Stimulated activated CD8-positive, alpha-beta memory T cell treated with anti-CD3 and anti-CD28 coated beads, Interleukin-7, amount 100 ng/mL, for 24 hours (primary cell): Measurements from ENCODE around the gene BCL7C.
"Not testable (repeated sequence)": the region's sequence is repeated elsewhere in the genome, so short reads cannot be mapped to it uniquely, and the experiment has no call there.

Source experiments
- DNase-seq: peaks from one replicate; pipeline ENCODE4 v3.0.0-alpha.2; 2020; ENCODE audit warnings: low read depth

BCL7C gene

DNA sequence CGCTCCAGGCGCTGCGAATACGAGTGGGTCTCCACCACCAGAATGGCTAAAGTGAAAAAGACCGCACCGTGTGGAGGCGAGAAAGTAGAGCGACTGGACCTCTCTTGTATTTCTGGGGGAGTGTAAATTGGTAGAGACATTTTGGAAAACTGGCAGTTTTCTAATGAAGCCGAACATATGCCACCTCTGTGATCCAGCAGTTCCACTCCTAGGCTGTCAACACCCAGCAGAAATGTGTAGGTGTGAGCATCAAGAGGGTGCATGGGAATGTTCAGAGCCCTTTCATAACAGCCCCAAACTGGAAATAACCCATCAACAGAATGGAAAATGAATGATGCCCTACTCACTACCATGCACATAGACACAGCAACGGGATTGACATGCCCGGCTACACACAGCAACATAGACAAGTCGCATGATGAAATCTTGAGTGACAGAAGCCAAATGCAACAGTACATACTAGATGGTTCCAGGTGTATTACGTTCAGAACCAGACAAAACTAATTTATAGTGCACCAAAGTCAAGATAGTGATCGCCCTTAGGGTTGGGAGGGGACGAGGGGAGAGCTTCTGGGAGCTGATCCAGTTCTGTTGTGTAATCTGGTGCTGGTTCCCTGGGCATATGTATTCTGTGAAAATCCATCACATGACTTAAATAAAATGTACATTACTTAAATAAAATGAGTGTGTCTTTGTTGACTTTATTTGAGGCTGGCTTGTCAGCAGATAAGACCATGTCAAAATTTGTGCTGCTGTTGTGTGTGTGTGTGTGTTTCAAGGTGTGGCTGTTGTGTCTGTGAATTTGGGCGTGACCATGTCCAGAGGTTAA is 877 bp upstream of the BCL7C start:
- no peak for DNase-seq

DNA sequence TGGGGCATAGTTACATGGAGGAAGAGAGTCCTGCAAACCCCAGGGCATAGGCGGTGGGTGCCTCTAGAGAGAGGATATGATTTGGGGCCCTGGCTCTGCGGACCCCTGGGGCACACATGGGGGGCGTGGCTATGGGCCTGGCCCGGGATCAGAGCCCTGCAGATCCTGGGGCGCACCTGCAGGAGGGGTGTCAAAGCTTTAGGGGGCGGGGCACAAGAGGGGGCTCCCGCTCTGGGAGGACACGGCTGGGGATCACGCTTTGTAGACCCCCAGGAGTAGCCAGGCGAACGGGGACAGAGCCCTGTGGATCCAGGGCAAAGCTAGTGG is 497 bp downstream of the BCL7C start:
- DNase-seq: no peak

DNA sequence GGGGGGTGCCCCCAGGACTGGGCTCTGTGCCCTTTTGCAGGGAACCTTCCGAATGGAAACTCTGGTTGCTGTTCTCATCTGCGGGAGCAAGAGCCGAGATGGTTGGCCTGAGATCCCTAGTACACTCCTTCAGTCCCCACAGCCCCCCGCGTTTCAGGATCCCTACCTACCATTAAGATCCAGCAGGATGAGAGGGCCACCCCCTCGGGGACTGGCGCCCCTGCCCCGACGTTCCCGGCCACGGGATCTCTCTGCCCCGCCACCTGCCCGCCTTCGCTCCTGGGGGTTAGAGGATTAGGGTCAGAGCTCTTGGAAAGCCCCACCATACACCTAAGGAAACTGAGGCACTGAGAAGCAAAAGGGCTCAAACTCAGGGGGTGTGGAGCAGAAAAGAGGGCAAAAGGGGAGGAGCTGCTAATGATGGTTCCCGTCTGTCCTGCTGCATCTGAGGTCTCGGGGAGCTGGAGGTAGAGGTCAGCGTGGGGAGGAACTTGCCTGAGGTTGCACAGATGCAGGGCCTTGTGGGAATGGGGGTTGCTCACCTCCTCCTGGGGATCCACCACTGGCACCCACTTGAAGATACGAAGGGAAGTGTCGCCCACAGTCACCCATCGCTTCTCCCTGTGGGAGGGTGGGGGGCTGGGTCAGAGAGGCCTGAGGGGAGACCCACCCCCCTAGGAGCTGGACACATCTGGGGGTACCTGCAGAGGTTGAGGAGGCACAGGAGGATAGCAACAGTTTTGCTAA is 1.0 kb downstream of the BCL7C start:
- DNase-seq: no peak

DNA sequence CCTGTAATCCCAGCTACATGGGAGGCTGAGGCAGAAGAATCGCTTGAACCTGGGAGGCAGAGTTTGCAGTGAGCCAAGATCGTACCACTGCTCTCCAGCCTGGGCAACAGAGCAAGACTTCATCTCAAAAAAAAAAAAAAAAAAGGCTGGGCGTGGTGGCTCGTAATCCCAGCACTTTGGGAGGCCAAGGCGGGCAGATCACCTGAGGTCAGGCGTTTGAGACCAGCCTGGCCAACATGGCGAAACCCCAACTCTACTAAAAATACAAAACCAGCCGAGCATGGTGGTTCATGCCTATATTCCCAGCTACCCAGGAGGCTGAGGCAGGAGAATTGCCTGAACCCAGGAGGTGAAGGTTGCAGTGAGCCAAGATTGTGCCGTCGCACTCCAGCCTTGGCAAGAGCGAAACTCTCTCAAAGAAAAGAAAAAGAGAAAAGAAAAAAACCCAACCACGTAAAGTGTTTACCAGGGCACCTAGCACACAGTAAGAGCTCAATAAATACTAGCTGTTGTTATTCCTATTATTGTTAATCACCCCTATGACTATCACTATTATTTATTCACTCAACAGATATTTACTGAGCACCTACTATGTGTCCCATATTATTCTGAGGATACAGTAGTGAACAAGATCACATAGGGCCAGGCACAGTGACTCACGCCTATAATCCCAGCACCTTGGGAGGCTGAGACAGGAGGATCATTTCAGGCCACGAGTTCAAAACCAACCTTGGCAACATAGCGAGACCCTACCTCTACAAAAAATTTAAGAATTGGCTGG is 2.6 kb downstream of the BCL7C start:
- DNase-seq: not testable (repeated sequence)

DNA sequence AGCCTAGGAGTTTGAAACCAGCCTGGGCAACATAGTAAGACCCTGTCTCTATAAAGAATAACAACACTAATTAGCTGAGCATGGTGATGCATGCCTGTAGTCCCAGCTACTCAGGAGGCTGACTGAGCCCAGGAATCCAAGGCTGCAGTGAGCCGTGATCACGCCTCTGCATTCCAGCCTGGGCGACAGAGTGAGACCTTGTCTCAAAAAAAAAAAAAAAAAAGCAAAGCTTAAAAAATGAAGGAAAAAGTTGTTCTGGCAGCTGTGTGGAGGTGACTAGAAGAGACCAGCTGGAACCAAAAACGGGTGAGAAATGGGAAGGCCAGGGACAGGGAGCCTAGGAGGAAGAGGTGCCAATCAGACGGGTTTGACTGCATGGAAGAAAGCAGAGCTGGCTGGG is 4.2 kb downstream of the BCL7C start:
- no peak for DNase-seq

DNA sequence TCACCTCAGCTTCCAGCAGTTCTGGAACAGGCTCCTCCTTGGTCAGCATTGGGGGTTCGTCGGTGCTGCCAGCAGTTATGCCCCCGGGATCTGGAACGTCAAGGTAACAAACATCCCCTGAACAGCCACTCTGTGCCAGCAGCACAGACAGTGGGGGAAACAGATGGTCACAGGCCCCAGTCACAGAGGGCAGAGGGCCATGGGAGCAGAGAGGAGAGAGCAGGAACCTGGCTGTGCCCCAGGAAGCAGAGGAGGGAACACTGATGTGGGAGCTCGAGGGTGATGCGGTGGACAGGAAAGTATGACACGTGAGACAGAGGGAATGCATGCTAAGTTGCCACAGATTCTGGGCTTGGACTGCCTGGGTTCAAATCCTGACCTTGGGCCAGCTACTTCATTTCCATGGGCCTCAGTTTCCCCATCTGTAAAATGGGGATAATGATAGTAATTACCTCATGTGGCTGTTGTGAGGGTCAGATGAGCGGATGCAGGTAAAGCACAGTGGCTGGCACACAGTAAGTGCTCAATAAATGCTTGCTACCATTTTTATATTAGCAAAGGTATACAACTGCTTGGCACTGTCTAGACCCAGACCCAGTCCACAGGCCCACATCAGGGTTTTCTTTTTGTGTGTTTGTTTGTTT is 4.9 kb downstream of the BCL7C start:
- DNase-seq: no peak

DNA sequence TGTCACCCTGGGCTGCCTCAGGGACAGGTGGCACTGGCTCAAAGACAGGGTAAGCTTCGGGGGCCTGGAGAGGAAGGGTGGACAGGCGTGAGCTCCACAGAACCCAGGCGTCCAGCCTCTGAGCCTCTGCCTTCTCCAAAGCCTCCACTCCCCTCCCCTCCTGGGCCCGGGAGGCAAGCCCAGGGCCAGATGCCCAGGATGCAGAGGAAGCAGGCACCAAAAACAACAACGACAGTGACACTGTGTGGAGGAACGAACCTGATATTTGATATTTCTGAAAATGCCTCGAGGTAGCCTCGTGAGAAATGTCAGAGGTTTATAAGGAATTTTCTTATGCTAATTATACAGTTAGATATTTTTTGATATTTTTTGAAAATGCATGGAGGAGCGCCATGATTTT is 6.0 kb downstream of the BCL7C start:
- DNase-seq: no peak

DNA sequence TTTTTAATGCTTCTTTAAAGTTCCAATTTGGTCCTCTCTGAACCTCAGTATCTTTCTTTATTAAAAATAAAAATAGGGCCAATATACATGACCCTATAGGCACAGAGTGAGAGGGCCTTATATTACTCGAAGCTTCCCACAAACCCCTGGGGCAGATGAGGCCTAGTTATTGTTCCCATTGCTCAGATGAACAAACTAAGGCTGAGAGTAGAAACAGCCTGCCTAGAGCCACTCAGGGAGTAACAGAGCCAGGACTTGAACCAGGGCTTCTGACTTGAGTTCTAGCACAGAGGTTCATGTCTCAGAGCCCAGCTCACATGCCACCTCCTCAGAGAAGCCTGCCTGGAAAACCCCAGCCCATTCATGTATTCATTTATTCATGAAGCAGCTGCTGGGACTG is 7.7 kb downstream of the BCL7C start:
- DNase-seq: no peak

DNA sequence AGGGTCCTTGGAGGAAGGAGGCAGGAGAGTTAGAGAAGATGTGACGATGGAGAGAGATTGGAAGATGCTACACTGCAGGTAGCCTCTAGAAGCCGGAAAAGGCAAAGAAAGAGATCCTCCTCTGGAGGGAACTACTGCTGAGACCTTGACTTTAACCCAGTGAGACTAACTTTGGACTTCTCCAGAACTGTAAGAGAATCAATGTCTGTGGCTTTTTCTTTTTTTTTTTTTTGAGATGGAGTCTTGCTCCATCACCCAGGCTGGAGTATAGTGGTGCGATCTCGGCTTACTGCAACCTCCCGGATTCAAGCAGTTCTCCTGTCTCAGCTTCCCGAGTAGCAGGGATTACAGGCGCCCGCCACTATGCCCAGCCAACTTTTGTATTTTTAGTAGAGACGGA is 8.7 kb downstream of the BCL7C start:
- no peak for DNase-seq

DNA sequence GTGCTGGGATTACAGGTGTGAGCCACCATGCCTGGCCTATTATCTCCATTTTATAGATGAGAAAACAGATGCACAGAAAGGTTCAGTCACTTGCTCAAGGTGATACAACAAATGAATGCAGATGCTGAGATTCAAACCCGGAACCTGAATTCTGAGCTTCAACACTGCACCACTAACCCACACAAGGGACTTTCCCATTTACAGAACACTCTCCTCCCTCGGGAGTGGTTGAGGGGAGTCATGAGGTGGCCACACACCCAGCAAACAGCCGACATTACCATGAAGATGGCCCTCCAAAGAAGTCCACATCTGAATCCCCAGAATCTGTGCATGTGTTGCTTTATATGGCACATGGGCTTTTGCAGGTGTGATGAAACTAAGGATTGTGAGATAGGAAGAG is 9.1 kb downstream of the BCL7C start:
- DNase-seq: no peak

DNA sequence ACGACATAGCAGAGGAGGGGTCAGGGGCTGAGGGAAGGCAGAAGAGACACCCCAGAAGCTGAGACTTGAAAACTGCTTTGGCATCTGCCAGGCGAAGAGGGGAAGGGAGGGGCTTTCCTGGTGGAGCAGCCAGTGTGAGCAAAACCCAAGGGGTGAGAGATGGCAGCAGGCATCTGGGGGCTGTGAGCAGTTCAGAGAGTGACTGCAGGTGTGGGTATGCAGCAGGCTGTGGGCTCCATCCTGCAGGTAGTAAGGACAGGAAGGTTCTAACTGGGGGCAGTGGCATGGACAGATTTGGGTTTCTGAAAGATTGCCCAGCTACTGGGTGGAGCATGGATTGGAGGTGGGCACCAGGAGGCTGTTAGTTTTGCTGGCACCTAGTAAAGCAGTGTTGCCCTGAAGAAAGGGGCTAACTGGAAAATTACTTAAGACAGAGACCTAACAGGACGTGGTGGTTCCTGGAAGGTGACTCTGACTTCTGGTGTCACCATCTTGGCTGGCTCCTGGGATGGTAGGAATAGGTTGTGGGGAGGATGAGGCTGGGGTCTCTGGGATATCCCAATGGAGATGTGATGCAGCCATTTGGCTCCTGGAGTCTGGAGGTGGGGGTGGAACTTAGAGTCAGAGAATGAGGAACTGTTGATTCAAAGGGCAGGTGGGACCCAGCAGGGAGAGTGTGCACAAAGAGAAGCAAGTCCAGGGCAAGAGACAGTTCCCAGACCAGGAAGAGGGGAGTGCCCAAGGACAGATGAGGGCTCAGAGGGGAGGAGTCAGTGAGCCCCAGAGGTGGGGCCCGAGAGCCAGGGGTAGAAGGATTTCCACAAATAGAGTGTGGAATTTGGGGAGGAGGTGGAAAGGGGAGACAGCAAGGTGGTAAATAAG is 11.2 kb downstream of the BCL7C start:
- no peak for DNase-seq

DNA sequence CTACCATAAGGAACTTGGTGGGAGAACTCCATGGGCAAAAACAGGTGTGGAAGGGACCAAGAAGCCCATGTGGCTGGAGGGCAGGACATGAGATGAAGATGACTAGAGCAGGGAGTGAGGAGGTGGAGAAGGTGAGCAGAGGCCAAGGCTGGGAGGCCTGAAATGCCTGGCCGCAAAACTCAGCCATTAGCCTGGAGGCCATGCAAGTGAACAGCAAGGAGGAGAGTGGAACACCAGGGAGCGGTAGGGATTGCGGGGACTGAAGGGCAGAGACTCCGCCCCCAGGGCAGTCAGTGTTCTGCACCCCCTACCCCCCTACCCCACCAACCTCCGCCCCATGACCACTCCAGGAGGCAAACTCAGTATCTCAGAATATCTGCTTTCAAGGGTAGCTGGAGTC is 17.0 kb downstream of the BCL7C start:
- no peak for DNase-seq

DNA sequence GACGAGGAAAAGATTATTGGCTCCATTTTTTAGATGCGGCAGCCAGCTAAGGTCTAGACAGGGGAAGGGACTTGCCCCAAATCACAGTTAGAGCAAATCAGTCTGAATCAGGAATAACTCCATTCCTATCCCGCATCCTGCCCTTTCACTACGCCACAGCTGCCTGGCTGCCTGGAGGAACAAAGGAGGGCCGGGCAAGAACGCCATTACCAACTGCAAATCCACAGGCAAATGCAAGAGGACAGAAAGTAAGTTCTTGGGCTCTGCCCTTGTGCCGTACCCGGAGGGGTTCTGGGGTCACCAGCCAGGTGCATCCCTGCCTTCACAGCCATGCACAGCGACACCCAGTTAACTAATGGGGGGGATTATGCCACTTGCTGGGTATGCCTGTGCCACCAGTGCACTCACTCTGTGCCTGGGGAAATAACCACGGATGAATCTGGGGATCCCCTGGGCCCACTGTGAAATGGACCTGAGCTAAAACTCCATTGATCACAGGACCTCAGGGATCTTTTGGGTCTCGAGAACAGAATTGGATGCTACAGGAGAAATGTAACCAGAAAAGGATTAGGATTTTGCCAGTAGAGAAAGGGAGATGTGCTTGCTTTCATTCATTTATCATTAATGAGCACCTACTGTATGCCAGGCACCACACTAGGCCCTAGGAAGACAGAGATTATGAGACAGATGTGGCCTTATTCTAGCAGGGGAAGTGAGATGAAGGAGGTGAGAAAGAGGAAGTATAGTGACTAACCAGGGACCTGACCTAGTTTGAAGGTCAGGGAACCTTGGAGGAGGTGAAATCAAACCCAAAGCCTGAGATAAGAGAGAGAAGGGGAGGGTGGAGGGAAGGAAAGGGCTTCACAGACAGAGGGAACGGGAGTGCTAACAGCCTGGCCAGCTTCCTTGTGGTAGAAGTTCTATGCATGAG is 17.7 kb downstream of the BCL7C start:
- DNase-seq: no peak

DNA sequence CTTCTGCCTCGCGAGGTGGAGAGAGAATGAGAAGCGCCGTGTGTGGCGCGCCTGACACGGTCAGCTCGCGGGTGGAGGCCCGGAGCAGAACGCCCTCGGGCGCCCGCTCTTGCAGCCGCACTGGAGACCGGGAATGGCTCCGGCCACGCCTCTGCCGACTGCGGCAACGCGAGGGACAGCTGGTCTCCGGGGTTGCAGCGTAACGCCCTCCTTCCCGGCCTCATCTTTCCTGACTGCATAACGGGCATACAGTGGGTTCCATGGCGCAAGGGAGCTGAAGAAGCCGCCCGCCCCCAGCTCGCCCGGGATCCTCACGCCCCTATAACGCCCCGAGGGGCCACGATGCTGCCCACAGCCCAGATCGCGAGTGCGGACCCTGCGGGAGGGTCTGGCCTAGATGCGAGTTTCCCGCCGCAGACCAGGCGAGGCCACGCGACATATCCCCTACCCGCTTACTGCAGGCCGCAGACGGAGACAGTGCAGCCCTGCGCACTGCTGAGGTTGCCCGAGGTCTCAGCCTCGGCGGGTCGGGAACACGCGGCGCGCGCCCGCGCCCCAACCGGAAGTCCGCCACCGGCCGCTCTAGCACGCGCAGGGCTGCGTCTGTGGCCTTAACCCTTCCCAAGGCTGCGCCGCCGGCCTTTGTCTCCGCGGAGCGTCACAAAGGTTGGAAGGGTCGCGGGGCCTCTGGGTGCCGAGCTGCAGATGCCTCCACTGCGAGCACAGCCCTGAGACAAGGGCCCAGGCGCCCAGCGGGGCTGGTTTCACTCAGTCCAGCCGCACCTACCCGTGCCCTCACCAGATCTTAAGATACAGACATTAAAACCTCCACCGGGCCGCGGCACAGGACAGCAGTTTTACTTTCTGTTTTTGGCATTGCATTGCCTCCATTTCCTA is 18.8 kb downstream of the BCL7C start:
- peak; percentile 80 for DNase-seq

DNA sequence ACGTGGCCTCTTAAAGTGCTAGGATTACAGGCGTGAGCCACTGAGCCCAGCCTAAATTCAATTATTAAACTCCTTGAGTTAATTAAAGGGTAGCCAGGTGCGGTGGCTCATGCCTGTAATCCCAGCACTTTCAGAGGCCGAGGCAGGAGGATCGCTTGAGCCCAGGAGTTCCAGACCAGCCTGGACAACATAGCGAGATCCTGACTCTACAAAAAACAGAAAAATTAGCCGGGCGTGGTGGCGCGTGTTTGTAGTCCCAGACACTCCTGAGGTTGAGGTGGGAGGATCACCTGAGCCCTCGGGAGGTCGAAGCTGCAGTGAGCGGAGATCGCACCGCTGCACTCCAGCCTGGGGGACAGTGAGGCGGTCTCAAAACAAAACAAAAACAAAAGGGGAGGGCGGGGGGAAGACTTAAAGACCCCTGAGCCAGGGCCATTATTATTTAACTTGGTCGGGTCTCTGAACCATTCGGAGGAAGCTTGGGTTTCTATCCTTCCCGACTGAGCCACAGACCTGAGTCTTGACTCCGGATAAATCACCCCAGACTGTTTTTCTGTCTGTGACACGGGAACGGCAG is 19.5 kb downstream of the BCL7C start:
- DNase-seq: no peak

DNA sequence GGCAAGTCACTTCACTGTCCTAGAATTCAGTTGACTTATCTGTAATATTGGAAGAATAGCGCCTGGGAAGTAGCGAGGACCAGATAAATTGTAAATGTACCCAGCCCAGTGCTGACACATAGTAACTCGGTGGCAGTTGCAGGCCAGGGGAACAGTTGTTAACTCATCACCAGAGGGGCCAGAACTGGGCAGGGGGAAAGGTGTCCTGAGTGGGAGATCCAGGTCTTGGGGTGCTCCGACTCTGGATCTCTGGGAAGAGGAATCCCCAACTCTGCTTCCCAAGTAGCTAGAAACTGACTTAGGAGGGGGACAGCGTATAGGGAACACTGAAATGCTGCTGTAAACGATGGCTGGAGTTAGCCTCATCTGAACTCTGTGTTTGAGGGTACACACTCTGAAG is 23.0 kb downstream of the BCL7C start:
- no peak for DNase-seq

DNA sequence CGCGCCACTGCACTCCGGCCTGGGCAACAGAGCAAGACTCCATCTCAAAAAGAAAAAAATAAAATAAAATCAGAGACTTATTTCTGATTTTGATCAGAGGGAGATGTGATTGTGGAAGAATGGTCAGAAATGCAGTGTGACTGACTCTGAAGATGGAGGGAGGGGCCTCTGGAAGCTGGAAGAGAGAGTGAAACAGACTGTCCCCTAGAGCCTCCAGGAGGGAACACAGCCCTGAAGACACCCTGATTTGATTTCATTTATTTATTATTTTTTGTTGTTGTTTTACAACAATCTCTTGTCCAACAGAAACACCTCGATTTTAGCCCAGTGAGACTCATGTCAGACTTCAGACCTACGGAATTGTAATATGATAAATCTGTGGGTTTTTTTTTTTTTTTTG is 26.1 kb downstream of the BCL7C start:
- DNase-seq: no peak

DNA sequence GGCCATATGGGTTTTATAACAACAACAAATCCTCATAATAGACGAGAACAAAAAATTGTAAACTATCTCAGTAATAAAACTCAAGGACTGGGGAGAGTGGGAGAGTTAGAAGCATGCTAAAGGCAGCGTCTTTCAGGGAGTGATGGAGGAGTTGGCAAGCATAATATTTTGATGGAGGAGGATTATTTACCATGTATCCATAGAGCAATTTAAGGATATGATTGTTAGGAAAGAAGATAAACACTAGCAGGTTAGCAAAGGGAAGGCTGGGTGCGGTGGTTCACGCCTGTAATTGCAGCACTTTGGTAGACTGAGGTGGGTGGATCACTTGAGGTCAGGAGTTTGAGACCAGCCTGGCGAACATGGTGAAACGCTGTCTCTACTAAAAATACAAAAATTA is 27.8 kb downstream of the BCL7C start:
- no peak for DNase-seq

DNA sequence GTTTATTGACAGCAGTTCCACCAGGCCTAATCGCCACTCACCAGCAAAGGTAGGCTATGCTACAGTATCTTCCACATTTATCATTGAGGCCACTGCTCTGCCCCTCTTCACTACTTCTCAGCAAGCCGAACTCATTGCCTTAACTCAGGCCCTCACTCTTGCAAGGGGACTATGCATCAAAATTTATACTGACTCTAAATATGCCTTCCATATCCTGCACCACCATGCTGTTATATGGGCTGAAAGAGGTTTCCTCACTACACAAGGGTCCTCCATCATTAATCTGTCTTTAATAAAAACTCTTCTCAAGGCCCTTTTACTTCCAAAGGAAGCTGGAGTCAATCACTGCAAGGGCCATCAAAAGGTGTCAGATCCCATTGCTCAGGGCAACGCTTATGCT is 30.7 kb downstream of the BCL7C start:
- not testable (repeated sequence) for DNase-seq
